CD4-positive, alpha-beta T cell treated with Interleukin-2 at 100 ng/mL for 4 hours (primary cell): ENCODE measurements around the gene CHN2.
"Not testable (repeated sequence)": the region's sequence is repeated elsewhere in the genome, so short reads cannot be mapped to it uniquely, and the experiment has no call there.

ENCODE experiments used
- DNase-seq: peaks from one replicate; pipeline ENCODE4 v3.0.0-alpha.2; 2020; ENCODE audit warnings: low spot score

The CHN2 gene

GRCh38 chr7:29499932-29500331 is 305.4 kb downstream of the CHN2 start:
- no peak for DNase-seq

- no peak for DNase-seq
Measured at GRCh38 chr7:29500719-29501118, 306.1 kb downstream of the CHN2 start.

GRCh38 chr7:29502133-29502532 is 307.6 kb downstream of the CHN2 start:
- DNase-seq, result no peak

- no peak for DNase-seq
Measured at GRCh38 chr7:29505931-29506330, 311.4 kb downstream of the CHN2 start.

- DNase-seq, result no peak
Measured at GRCh38 chr7:29508608-29509007, 314.0 kb downstream of the CHN2 start.

GRCh38 chr7:29510028-29510427 is 315.5 kb downstream of the CHN2 start:
- DNase-seq, result no peak

- no peak for DNase-seq
Measured at GRCh38 chr7:29511337-29511736, 316.8 kb downstream of the CHN2 start.

- DNase-seq, result no peak
Measured at GRCh38 chr7:29511851-29512250, 317.3 kb downstream of the CHN2 start.

GRCh38 chr7:29516491-29516890 is 321.9 kb downstream of the CHN2 start:
- no peak for DNase-seq

- no peak for DNase-seq
Measured at GRCh38 chr7:29518616-29519015, 324.0 kb downstream of the CHN2 start.

- DNase-seq, result no peak
Measured at GRCh38 chr7:29523728-29524127, 329.2 kb downstream of the CHN2 start.

- DNase-seq, result no peak
Measured at GRCh38 chr7:29527505-29528108, 333.0 kb downstream of the CHN2 start.

GRCh38 chr7:29528526-29528925 is 334.0 kb downstream of the CHN2 start:
- not testable (repeated sequence) for DNase-seq
